ENCODE data around the gene CNTNAP2. TPM values are rescaled to one million over a fixed set of nuclear protein-coding genes. Genes with fewer than 3 reads are reported as not detected.

Gene CNTNAP2
- polyA plus RNA-seq, 1 experiment, result not detected

DNA sequence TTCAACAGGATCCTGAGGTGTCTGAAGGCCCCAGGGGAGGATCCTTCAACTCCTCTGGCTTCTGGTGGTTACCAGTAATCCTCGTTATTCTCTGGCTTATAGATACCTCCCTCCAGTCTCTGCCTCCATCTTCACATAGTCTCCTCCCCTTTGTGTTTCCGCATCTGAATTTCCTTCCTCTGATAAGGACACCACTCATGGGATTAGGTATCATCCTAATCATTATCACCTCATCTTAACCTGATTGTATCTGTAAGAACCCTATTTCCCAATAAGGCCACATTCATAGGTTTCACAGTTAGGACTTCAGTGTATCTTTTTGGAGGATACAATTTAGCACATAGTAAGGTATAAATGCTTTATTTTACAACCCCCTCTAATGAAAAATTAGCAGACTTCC, 1189.2 kb downstream of the CNTNAP2 start:
- Histone ChIP-seq H3K4me3 (ENCODE audit: low read depth, low read length) (no peak overlapping the region), H3K27me3 (ENCODE audit: control insufficient read depth, insufficient read depth, low read length) (no peaks in the 10 kb centered on the region; the same call in 1 of the 2 replicates), H3K36me3 (ENCODE audit: control insufficient read depth, insufficient read depth, low read length) (no peaks in the 10 kb centered on the region)
- TF ChIP-seq, protein P1, sequence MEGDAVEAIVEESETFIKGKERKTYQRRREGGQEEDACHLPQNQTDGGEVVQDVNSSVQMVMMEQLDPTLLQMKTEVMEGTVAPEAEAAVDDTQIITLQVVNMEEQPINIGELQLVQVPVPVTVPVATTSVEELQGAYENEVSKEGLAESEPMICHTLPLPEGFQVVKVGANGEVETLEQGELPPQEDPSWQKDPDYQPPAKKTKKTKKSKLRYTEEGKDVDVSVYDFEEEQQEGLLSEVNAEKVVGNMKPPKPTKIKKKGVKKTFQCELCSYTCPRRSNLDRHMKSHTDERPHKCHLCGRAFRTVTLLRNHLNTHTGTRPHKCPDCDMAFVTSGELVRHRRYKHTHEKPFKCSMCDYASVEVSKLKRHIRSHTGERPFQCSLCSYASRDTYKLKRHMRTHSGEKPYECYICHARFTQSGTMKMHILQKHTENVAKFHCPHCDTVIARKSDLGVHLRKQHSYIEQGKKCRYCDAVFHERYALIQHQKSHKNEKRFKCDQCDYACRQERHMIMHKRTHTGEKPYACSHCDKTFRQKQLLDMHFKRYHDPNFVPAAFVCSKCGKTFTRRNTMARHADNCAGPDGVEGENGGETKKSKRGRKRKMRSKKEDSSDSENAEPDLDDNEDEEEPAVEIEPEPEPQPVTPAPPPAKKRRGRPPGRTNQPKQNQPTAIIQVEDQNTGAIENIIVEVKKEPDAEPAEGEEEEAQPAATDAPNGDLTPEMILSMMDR (IDR thresholded peaks at IDR 0.05; ENCODE audit: insufficient read depth, low read depth, low read length), result no peak
- CTCF ChIA-PET, result no interaction called here
- POLR2A ChIA-PET, result no interaction called here
- DNase-seq (ENCODE audit: low read depth), result no peak

DNA sequence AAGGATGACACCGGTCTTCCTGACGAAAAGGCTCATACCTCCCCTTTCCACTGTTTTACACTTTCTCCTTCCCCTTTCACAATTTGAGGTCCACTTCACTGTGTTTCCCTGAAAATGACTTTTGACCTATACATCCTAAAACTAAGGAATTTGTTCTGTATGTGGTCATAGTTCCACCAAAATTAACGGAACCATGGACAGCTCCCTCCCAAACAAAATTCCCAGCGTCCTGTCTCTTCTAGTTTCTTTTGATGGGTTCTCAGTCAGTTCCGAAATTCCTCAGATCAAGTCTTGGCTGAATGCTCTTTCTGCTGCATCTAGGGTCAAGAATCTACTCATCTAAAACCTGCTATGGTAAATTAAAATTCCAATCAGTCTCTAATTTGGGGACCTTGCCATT, 1191.9 kb downstream of the CNTNAP2 start:
- CTCF ChIA-PET, result interaction anchor here (0.7 kb wide), 1 partner anchor 85 kb away, joined by 3 read pairs; no protein-coding TSS in a partner anchor
- Histone ChIP-seq H3K36me3 (ENCODE audit: control insufficient read depth, insufficient read depth, low read length) (no peaks in the 10 kb centered on the region), H3K27me3 (ENCODE audit: control insufficient read depth, insufficient read depth, low read length) (no peaks in the 10 kb centered on the region; the same call in 1 of the 2 replicates), H3K4me3 (ENCODE audit: low read depth, low read length) (no peak overlapping the region)
- TF ChIP-seq, protein P1 (IDR thresholded peaks at IDR 0.05; ENCODE audit: insufficient read depth, low read depth, low read length), result no peak
- POLR2A ChIA-PET, result no interaction called here
- DNase-seq (ENCODE audit: low read depth), result no peak

DNA sequence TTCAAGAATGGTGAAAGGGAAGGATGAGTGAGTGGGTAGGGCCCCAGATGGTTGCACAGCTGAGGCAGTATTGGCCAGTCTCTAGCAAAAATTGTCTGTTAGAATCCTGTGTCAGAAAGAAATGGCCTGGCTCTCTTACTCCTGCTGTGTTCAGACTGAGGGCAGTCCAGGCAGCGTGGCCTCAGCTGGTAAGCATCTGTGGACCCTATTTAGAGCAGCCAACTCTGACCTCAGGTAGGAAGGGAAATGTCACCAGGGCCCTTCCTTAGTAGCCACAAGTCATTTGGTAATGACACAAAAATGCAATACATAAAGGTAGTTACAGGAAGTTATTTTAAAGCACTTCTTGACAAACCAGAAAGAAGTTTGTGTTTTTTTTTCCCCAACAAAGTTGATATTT, 1194.7 kb downstream of the CNTNAP2 start:
- no peaks in the 10 kb centered on the region for H3K36me3 ChIP-seq (ENCODE audit: control insufficient read depth, insufficient read depth, low read length)
- H3K27me3 ChIP-seq (ENCODE audit: control insufficient read depth, insufficient read depth, low read length), result no peaks in the 10 kb centered on the region; the same call in 1 of the 2 replicates
- TF ChIP-seq, protein P1 (IDR thresholded peaks at IDR 0.05; ENCODE audit: insufficient read depth, low read depth, low read length), result no peak
- ChIA-PET POLR2A (no interaction called here), CTCF (no interaction called here)
- no peak overlapping the region for H3K4me3 ChIP-seq (ENCODE audit: low read depth, low read length)
- no peak for DNase-seq (ENCODE audit: low read depth)

DNA sequence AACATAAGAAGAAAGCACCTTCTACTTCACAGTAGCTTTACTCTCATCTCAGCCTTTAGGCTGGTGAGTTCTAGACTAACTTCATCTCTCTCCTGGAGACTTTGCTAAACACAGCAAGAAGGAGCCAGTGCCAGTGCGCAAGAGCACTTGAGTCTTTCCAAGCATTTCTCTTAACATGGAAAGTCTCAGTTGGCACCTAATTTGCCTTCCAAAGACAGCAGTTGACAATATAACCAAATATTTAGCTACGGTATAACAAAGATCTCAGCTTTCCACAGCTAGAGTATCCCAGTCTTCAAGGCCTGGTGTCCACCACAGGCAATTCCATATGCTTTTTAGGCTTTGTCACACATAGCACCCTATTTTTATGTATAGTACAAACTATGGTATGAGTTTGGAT, 1204.9 kb downstream of the CNTNAP2 start:
- TF ChIP-seq, protein P1 (IDR thresholded peaks at IDR 0.05; ENCODE audit: insufficient read depth, low read depth, low read length), result no peak
- Histone ChIP-seq H3K4me3 (ENCODE audit: low read depth, low read length) (no peak overlapping the region), H3K27me3 (ENCODE audit: control insufficient read depth, insufficient read depth, low read length) (no peaks in the 10 kb centered on the region), H3K36me3 (ENCODE audit: control insufficient read depth, insufficient read depth, low read length) (no peaks in the 10 kb centered on the region)
- no peak for DNase-seq (ENCODE audit: low read depth)
- POLR2A ChIA-PET, result no interaction called here
- CTCF ChIA-PET, result no interaction called here

DNA sequence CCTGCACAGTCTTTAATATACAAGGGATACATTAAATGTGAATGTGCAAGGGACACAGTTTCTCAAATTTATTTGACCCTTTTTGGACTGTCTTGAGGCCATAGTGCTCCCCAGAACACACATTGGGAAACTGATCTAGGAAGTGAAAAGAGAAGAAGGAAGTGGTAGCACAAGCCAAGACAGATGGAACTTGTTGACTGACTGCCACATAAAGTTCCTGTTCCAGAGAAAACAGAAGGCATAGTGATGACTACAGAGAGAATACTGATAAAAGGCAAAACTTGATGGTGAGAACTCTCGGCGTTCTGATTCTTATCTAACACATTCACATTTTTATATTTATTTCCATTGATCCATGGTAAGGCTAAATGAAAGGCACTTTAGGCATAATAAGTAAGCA, 1216.4 kb downstream of the CNTNAP2 start:
- TF ChIP-seq, protein P1 (IDR thresholded peaks at IDR 0.05; ENCODE audit: insufficient read depth, low read depth, low read length), result no peak
- CTCF ChIA-PET, result no interaction called here
- H3K36me3 ChIP-seq (ENCODE audit: control insufficient read depth, insufficient read depth, low read length), result no peaks in the 10 kb centered on the region
- DNase-seq (ENCODE audit: low read depth), result no peak
- no peak overlapping the region for H3K4me3 ChIP-seq (ENCODE audit: low read depth, low read length)
- POLR2A ChIA-PET, result no interaction called here
- H3K27me3 ChIP-seq (ENCODE audit: control insufficient read depth, insufficient read depth, low read length), result no peaks in the 10 kb centered on the region

All from BJ (cell line).